GM12872 (cell line): ENCODE results near the gene SCAMP2.

Experiments used
- TF ChIP-seq, protein P1 (sequence below): IDR thresholded peaks from 3 replicates; pipeline ENCODE4 v1.5.1; 2011; ENCODE audit warnings: low read depth, mild to moderate bottlenecking, low read length, moderate library complexity; ENCODE audit not compliant: insufficient read depth

SCAMP2 gene

GRCh38 chr15:74895830-74896229 lies 22.7 kb upstream of the SCAMP2 start:
- TF ChIP-seq, protein P1, sequence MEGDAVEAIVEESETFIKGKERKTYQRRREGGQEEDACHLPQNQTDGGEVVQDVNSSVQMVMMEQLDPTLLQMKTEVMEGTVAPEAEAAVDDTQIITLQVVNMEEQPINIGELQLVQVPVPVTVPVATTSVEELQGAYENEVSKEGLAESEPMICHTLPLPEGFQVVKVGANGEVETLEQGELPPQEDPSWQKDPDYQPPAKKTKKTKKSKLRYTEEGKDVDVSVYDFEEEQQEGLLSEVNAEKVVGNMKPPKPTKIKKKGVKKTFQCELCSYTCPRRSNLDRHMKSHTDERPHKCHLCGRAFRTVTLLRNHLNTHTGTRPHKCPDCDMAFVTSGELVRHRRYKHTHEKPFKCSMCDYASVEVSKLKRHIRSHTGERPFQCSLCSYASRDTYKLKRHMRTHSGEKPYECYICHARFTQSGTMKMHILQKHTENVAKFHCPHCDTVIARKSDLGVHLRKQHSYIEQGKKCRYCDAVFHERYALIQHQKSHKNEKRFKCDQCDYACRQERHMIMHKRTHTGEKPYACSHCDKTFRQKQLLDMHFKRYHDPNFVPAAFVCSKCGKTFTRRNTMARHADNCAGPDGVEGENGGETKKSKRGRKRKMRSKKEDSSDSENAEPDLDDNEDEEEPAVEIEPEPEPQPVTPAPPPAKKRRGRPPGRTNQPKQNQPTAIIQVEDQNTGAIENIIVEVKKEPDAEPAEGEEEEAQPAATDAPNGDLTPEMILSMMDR: no peak

DNA sequence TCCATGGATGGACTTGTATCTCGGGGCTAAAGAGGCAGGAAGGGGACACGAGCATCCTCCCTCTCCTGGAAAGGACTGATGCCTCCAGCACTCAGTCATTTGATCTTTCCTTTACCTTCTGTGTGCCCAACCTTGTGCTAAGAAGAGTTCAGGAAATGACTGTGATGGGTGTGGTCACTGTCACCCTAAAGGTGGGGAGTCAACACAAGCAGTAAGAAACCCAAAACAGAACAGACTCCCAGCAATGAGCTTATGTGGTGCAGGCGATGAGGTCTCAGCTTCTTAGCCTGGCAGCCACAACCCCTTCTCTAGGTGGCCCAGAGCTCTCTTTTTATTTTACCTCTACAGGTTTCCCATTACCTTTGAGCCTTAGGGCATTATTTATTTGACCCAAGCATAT lies 20.5 kb upstream of the SCAMP2 start:
- TF ChIP-seq, protein P1: no peak

GRCh38 chr15:74892931-74893330 lies 19.8 kb upstream of the SCAMP2 start:
- TF ChIP-seq, protein P1: no peak

GRCh38 chr15:74892313-74892712 lies 19.1 kb upstream of the SCAMP2 start:
- TF ChIP-seq, protein P1: no peak

GRCh38 chr15:74891469-74891868 lies 18.3 kb upstream of the SCAMP2 start:
- TF ChIP-seq, protein P1: no peak

- TF ChIP-seq, protein P1: no peak
These were observed 17.4 kb upstream of the SCAMP2 start for GRCh38 chr15:74890665-74890960.

DNA sequence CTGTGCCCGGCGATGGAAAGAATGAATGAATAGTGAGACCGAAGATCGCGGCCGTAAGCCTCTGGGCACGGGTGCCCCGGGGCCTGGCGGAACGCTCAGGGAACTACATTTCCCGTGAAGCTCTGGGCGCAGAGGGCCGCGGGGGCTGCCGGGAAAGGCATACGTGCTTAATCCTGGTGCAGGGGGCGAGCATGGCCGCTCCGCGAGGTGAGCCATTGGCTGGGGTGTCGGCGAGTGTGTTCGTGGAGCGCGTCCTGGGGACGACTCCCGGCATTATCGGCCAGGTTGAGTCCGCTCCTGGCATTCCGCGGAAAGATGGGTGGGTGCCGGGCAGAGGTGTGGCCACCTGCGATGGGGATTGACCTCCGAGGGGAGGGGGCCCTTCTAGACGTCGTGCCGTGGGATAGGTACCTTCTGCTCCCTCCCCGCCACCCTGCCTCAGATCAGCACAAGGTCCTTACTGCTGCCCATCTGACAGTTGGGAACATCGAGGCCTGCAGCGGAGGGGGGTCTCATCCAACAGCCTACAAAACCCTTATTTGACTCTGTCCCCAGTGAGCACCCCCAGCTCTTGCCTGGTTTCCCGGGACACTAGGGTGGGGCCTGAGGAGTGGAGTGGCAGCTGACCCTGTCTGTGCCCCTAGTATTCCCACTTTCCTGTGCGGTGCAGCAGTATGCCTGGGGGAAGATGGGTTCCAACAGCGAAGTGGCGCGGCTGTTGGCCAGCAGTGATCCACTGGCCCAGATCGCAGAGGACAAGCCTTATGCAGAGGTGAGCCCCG lies 16.9 kb upstream of the SCAMP2 start, which contains the start of gene MPI:
MPI (plus strand) TSS at position 160 of the 782 bp plus-strand sequence; CDS start at position 192, 32 bp downstream.
- TF ChIP-seq, protein P1: no peak
